HEK293 (cell line): ENCODE results near the gene CLCF1.

ENCODE experiments used
- CTCF ChIA-PET: fragments of 350-600 bp; formaldehyde crosslinking; extraction: SDS; loops from one replicate; lab custom pipeline; 2021; ENCODE audit warnings: antibody characterized with exemption; lab: Yijun Ruan, JAX
- POLR2A ChIA-PET: fragments of 300-600 bp; formaldehyde crosslinking; extraction: SDS; loops from one replicate; lab custom pipeline; 2020; ENCODE audit warnings: antibody characterized with exemption, inconsistent platforms; lab: Yijun Ruan, JAX
- H3K27ac ChIP-seq: fragments of 200-500 bp; sonication (Bioruptor generic); 2 replicates; pipeline ENCODE4 v1.5.1; 2014; ENCODE audit warnings: low read depth, low read length, control low read depth, inconsistent platforms; ENCODE audit errors: extremely low read depth
- H3K36me3 ChIP-seq, 2 experiments: fragments of 200-500 bp in 1 of 2; sonication (Bioruptor generic) in 1 of 2; 1 replicate in 1 of 2; 2 replicates in 1 of 2; pipeline ENCODE4 v1.5.1; 2014 to 2017; ENCODE audit warnings: inconsistent platforms in 2 of 2, low read length in 2 of 2; ENCODE audit not compliant: control insufficient read depth in 2 of 2, insufficient read depth in 1 of 2
- H3K4me1 ChIP-seq: fragments of 200-500 bp; sonication (Bioruptor generic); 2 replicates; pipeline ENCODE4 v1.5.1; 2014; ENCODE audit warnings: mild to moderate bottlenecking, low read length, inconsistent platforms; ENCODE audit not compliant: control insufficient read depth, insufficient read depth
- H3K4me3 ChIP-seq: 2 replicates; pipeline ENCODE4 v1.5.1; 2011; ENCODE audit warnings: low read depth, mild to moderate bottlenecking, control low read depth, low read length, moderate library complexity
- H3K9me3 ChIP-seq: fragments of 200-500 bp; sonication (Bioruptor generic); 2 replicates; pipeline ENCODE4 v1.5.1; 2014; ENCODE audit warnings: low read depth, low read length, inconsistent platforms; ENCODE audit not compliant: control insufficient read depth, insufficient read depth
- EGR2 ChIP-seq: fragments of 450-650 bp; formaldehyde crosslinking; IDR thresholded peaks from 2 replicates; pipeline ENCODE4 v1.5.1; 2016; ENCODE audit warnings: low read depth, missing biosample characterization, missing genetic modification characterization
- KLF16 ChIP-seq: fragments of 450-650 bp; formaldehyde crosslinking; IDR thresholded peaks from 2 replicates; pipeline ENCODE4 v1.5.1; 2017; ENCODE audit warnings: missing biosample characterization, missing genetic modification characterization
- KLF9 ChIP-seq: fragments of 450-650 bp; formaldehyde crosslinking; IDR thresholded peaks from 2 replicates; pipeline ENCODE4 v1.5.1; 2016; ENCODE audit warnings: missing biosample characterization, missing genetic modification characterization, low read depth
- ZFP69B ChIP-seq: fragments of 450-650 bp; formaldehyde crosslinking; IDR thresholded peaks from 2 replicates; pipeline ENCODE4 v1.5.1; 2016; ENCODE audit warnings: missing biosample characterization, missing genetic modification characterization
- ZNF19 ChIP-seq: fragments of 450-650 bp; formaldehyde crosslinking; IDR thresholded peaks from 2 replicates; pipeline ENCODE4; 2016; ENCODE audit warnings: missing biosample characterization, missing genetic modification characterization, low read depth
- ZNF214 ChIP-seq: fragments of 450-650 bp; formaldehyde crosslinking; IDR thresholded peaks from 2 replicates; pipeline ENCODE4 v1.5.1; 2017; ENCODE audit warnings: missing biosample characterization, mild to moderate bottlenecking, missing genetic modification characterization, borderline replicate concordance
- ZNF274 ChIP-seq, 2 experiments: fragments of 200-500 bp in 1 of 2; fragments of 450-650 bp in 1 of 2; sonication (Bioruptor generic) in 1 of 2; formaldehyde crosslinking in 1 of 2; IDR thresholded peaks; 2 replicates each; pipeline versions ENCODE4 v1.5.1 to v1.6.1; 2014 to 2016; ENCODE audit warnings: borderline replicate concordance in 1 of 2, inconsistent platforms in 1 of 2, low read length in 1 of 2, missing biosample characterization in 1 of 2, missing genetic modification characterization in 1 of 2
- ZNF362 ChIP-seq: fragments of 450-650 bp; formaldehyde crosslinking; IDR thresholded peaks from 2 replicates; pipeline ENCODE4 v1.5.1; 2016; ENCODE audit warnings: missing biosample characterization, missing genetic modification characterization
- ZNF366 ChIP-seq: fragments of 450-650 bp; formaldehyde crosslinking; conservative IDR thresholded peaks from 2 replicates; pipeline ENCODE4 v1.5.1; 2016; ENCODE audit warnings: missing biosample characterization, missing genetic modification characterization
- ZNF521 ChIP-seq: fragments of 450-650 bp; formaldehyde crosslinking; IDR thresholded peaks from 2 replicates; pipeline ENCODE4 v1.5.1; 2017; ENCODE audit warnings: missing biosample characterization, mild to moderate bottlenecking, missing genetic modification characterization
- ZNF530 ChIP-seq: fragments of 450-650 bp; formaldehyde crosslinking; IDR thresholded peaks from 2 replicates; pipeline ENCODE4 v1.5.1; 2016; ENCODE audit warnings: low read depth, missing biosample characterization, missing genetic modification characterization
- ZNF560 ChIP-seq: fragments of 450-650 bp; formaldehyde crosslinking; IDR thresholded peaks from 2 replicates; pipeline ENCODE4 v1.5.1; 2017; ENCODE audit warnings: missing biosample characterization, missing genetic modification characterization, borderline replicate concordance
- ZNF610 ChIP-seq: fragments of 450-650 bp; formaldehyde crosslinking; IDR thresholded peaks from 2 replicates; pipeline ENCODE4 v1.5.1; 2016; ENCODE audit warnings: missing biosample characterization, missing genetic modification characterization, borderline replicate concordance
- ZNF645 ChIP-seq: fragments of 450-650 bp; formaldehyde crosslinking; IDR thresholded peaks from 2 replicates; pipeline ENCODE4; 2016; ENCODE audit warnings: missing biosample characterization, missing genetic modification characterization
- ZNF658 ChIP-seq: fragments of 450-650 bp; formaldehyde crosslinking; IDR thresholded peaks from 2 replicates; pipeline ENCODE4; 2016; ENCODE audit warnings: missing biosample characterization, missing genetic modification characterization
- ZNF707 ChIP-seq: fragments of 450-650 bp; formaldehyde crosslinking; IDR thresholded peaks from 2 replicates; pipeline ENCODE4 v1.5.1; 2016; ENCODE audit warnings: missing biosample characterization, missing genetic modification characterization
- ZNF747 ChIP-seq: fragments of 450-650 bp; formaldehyde crosslinking; IDR thresholded peaks from 2 replicates; pipeline ENCODE4 v1.5.1; 2016; ENCODE audit warnings: missing biosample characterization, missing genetic modification characterization
- ZNF777 ChIP-seq: fragments of 450-650 bp; formaldehyde crosslinking; IDR thresholded peaks from 2 replicates; pipeline ENCODE4 v1.5.1; 2017; ENCODE audit warnings: missing biosample characterization, missing genetic modification characterization, borderline replicate concordance
- TF ChIP-seq, protein P1 (sequence below): fragments of 450-650 bp; formaldehyde crosslinking; IDR thresholded peaks from 2 replicates; pipeline ENCODE4 v1.5.1; 2016; ENCODE audit warnings: missing biosample characterization, missing genetic modification characterization
- TF ChIP-seq, protein P2 (sequence below): fragments of 450-650 bp; formaldehyde crosslinking; IDR thresholded peaks from 2 replicates; pipeline ENCODE4 v1.5.1; 2016; ENCODE audit warnings: missing biosample characterization, missing genetic modification characterization
- TF ChIP-seq, protein P3 (sequence below): fragments of 450-650 bp; formaldehyde crosslinking; IDR thresholded peaks from 2 replicates; pipeline ENCODE4 v1.5.1; 2016; ENCODE audit warnings: missing biosample characterization, missing genetic modification characterization, borderline replicate concordance

Gene CLCF1

DNA sequence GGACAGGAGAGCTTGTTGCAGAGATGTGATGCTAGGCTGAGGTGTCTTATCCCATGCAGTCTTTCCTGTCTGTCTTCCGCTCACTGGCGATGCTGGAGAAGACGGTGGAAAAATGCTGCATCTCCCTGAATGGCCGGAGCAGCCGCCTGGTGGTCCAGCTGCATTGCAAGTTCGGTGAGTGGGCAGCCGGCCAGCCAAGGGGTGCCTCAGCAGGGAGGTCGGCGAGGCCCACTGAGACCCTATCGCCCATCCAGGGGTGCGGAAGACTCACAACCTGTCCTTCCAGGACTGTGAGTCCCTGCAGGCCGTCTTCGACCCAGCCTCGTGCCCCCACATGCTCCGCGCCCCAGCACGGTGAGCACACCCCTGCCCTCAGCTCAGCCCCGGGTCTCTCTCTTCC is 20.0 kb upstream of the CLCF1 start:
- no peaks in the 10 kb centered on the region for H3K9me3 ChIP-seq
- POLR2A ChIA-PET, result interaction anchor here (3.5 kb wide), 1 partner anchor 8 kb away, joined by 53 read pairs; the partner anchor contains the start of gene PPP1CA

DNA sequence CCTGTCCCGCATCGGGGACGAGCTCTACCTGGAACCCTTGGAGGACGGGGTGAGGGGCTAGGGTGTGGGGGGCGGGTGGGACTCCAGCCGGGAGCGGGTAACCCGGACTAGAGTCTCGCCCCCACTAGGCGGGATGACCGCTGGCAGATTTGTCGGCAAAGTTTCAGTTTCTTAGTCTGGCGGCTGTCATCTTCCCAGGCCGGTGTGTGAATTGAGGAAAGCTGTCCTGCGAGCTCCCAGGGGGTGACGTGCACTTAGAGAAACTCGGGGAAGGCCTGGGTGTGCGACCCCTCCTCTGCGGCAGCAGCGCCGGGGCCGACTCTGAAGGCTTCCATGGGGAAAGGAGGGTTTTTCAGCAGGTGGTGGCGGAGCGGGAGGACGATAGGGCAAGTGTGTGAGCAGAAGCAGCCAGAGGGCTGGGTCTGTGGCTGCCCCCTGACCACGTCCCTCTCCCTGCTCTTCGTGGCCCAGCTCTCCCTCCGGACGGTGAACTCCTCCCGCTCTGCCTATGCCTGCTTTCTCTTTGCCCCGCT is 18.9 kb upstream of the CLCF1 start:
- Histone ChIP-seq H3K36me3 (peaks cover 0 to 35% of the 10 kb centered on the region in 2 experiments; a peak in 2 of 3 replicates), H3K27ac (no peak overlapping the region), H3K4me1 (0 out of 2 replicates have a peak, but pooled peaks cover 3% of the 10 kb centered on the region), H3K9me3 (no peaks in the 10 kb centered on the region), H3K4me3 (peak overlapping the region; percentile 76)
- POLR2A ChIA-PET, result interaction anchor here (0.6 to 3.5 kb wide), 17 partner anchors 9 to 153 kb away, joined by 3 to 53 read pairs (median 4); partner anchors contain the start of genes AIP, ANKRD13D, CORO1B and POLD4
- TF ChIP-seq, protein P1, sequence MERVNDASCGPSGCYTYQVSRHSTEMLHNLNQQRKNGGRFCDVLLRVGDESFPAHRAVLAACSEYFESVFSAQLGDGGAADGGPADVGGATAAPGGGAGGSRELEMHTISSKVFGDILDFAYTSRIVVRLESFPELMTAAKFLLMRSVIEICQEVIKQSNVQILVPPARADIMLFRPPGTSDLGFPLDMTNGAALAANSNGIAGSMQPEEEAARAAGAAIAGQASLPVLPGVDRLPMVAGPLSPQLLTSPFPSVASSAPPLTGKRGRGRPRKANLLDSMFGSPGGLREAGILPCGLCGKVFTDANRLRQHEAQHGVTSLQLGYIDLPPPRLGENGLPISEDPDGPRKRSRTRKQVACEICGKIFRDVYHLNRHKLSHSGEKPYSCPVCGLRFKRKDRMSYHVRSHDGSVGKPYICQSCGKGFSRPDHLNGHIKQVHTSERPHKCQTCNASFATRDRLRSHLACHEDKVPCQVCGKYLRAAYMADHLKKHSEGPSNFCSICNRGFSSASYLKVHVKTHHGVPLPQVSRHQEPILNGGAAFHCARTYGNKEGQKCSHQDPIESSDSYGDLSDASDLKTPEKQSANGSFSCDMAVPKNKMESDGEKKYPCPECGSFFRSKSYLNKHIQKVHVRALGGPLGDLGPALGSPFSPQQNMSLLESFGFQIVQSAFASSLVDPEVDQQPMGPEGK (tag by site-specific recombination), result no peak
- no peak for TF ChIP-seq ZNF645 (tag by site-specific recombination)
- CTCF ChIA-PET, result interaction anchor here (0.6 to 25.6 kb wide), 5 partner anchors 9 to 224 kb away, joined by 4 to 898 read pairs (median 7); partner anchors contain the start of genes CLCF1, PITPNM1, POLD4 and PPP1CA

More for the DNA sequence above, 20.0 kb upstream of the CLCF1 start:
- CTCF ChIA-PET, result interaction anchor here (2.9 to 25.6 kb wide), 2 partner anchors 8 to 30 kb away, joined by 20 to 898 read pairs; partner anchors contain the start of genes CLCF1, POLD4 and PPP1CA
- TF ChIP-seq, protein P2, sequence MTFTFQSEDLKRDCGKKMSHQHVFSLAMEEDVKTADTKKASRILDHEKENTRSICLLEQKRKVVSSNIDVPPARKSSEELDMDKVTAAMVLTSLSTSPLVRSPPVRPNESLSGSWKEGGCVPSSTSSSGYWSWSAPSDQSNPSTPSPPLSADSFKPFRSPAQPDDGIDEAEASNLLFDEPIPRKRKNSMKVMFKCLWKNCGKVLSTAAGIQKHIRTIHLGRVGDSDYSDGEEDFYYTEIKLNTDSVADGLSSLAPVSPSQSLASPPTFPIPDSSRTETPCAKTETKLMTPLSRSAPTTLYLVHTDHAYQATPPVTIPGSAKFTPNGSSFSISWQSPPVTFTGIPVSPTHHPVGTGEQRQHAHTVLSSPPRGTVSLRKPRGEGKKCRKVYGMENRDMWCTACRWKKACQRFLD (tag by site-specific recombination), result no peak
- TF ChIP-seq ZNF747 (tag by site-specific recombination), result no peak
- TF ChIP-seq ZNF610 (tag by site-specific recombination), result no peak
- TF ChIP-seq ZNF521 (tag by site-specific recombination), result no peak
- TF ChIP-seq ZNF707, result no peak
- TF ChIP-seq ZNF214 (tag by site-specific recombination), result no peak
- no peak for TF ChIP-seq ZNF777
- TF ChIP-seq ZNF560 (tag by site-specific recombination), result no peak
- TF ChIP-seq ZNF274 (IDR thresholded peaks at IDR 0.05; ENCODE audit: low read length), result no peak
- TF ChIP-seq ZNF274 (tag by site-specific recombination; IDR thresholded peaks at IDR 0.05; ENCODE audit: borderline replicate concordance), result no peak
- no peak for TF ChIP-seq KLF9 (tag by site-specific recombination)
- no peak for TF ChIP-seq ZNF530 (tag by site-specific recombination)
- TF ChIP-seq KLF16 (tag by site-specific recombination), result no peak
- no peak for TF ChIP-seq ZFP69B (tag by site-specific recombination)
- no peak for TF ChIP-seq ZNF366 (tag by site-specific recombination)
- TF ChIP-seq ZNF19 (tag by site-specific recombination), result no peak
- no peak for TF ChIP-seq ZNF658 (tag by site-specific recombination)
- no peak for TF ChIP-seq ZNF362 (tag by site-specific recombination)
- no peak for TF ChIP-seq EGR2 (tag by site-specific recombination)
- TF ChIP-seq, protein P3, sequence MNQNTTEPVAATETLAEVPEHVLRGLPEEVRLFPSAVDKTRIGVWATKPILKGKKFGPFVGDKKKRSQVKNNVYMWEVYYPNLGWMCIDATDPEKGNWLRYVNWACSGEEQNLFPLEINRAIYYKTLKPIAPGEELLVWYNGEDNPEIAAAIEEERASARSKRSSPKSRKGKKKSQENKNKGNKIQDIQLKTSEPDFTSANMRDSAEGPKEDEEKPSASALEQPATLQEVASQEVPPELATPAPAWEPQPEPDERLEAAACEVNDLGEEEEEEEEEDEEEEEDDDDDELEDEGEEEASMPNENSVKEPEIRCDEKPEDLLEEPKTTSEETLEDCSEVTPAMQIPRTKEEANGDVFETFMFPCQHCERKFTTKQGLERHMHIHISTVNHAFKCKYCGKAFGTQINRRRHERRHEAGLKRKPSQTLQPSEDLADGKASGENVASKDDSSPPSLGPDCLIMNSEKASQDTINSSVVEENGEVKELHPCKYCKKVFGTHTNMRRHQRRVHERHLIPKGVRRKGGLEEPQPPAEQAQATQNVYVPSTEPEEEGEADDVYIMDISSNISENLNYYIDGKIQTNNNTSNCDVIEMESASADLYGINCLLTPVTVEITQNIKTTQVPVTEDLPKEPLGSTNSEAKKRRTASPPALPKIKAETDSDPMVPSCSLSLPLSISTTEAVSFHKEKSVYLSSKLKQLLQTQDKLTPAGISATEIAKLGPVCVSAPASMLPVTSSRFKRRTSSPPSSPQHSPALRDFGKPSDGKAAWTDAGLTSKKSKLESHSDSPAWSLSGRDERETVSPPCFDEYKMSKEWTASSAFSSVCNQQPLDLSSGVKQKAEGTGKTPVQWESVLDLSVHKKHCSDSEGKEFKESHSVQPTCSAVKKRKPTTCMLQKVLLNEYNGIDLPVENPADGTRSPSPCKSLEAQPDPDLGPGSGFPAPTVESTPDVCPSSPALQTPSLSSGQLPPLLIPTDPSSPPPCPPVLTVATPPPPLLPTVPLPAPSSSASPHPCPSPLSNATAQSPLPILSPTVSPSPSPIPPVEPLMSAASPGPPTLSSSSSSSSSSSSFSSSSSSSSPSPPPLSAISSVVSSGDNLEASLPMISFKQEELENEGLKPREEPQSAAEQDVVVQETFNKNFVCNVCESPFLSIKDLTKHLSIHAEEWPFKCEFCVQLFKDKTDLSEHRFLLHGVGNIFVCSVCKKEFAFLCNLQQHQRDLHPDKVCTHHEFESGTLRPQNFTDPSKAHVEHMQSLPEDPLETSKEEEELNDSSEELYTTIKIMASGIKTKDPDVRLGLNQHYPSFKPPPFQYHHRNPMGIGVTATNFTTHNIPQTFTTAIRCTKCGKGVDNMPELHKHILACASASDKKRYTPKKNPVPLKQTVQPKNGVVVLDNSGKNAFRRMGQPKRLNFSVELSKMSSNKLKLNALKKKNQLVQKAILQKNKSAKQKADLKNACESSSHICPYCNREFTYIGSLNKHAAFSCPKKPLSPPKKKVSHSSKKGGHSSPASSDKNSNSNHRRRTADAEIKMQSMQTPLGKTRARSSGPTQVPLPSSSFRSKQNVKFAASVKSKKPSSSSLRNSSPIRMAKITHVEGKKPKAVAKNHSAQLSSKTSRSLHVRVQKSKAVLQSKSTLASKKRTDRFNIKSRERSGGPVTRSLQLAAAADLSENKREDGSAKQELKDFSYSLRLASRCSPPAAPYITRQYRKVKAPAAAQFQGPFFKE (tag by site-specific recombination), result no peak
- peaks cover 0 to 47% of the 10 kb centered on the region in 2 experiments; a peak in 2 of 3 replicates for H3K36me3 ChIP-seq
- H3K27ac ChIP-seq, result no peak overlapping the region
- H3K4me3 ChIP-seq, result no peak overlapping the region
- 0 out of 2 replicates have a peak, but pooled peaks cover 3% of the 10 kb centered on the region for H3K4me1 ChIP-seq
